Neuronal stem cell (in vitro differentiated cells): ENCODE results near the gene ADK.

ENCODE experiments used
- DNase-seq: peaks from one replicate; pipeline ENCODE4 v3.0.0-alpha.2; 2013; ENCODE audit warnings: low spot score
- H2AFZ ChIP-seq: one replicate; pipeline ENCODE4 v1.6.1; 2013; ENCODE audit warnings: mild to moderate bottlenecking, low read length, inconsistent platforms
- H2AK5ac ChIP-seq: 2 replicates; pipeline ENCODE4 v1.6.1; 2013; ENCODE audit warnings: low read depth, mild to moderate bottlenecking, inconsistent platforms, low read length, moderate library complexity, mixed read lengths
- H2BK120ac ChIP-seq: 2 replicates; pipeline ENCODE4 v1.6.1; 2013; ENCODE audit warnings: low read depth, mild to moderate bottlenecking, inconsistent platforms, low read length, moderate library complexity, mixed read lengths
- H2BK12ac ChIP-seq: one replicate; pipeline ENCODE4 v1.6.1; 2013; ENCODE audit warnings: low read length, inconsistent platforms
- H2BK15ac ChIP-seq: 2 replicates; pipeline ENCODE4 v1.6.1; 2013; ENCODE audit warnings: mild to moderate bottlenecking, low read length, inconsistent platforms, mixed read lengths
- H2BK5ac ChIP-seq: one replicate; pipeline ENCODE4 v1.6.1; 2013; ENCODE audit warnings: inconsistent platforms, mild to moderate bottlenecking, low read length, moderate library complexity
- H3K14ac ChIP-seq: one replicate; pipeline ENCODE4 v1.6.1; 2013; ENCODE audit warnings: low read length, inconsistent platforms
- H3K18ac ChIP-seq: 2 replicates; pipeline ENCODE4 v1.6.1; 2013; ENCODE audit warnings: low read length, inconsistent platforms
- H3K23ac ChIP-seq: 2 replicates; pipeline ENCODE4 v1.6.1; 2013; ENCODE audit warnings: low read depth, mild to moderate bottlenecking, mixed read lengths, low read length, inconsistent platforms; ENCODE audit not compliant: poor library complexity
- H3K27ac ChIP-seq: replicated peaks from 3 replicates; pipeline ENCODE4 v1.5.1; 2013; ENCODE audit warnings: low read length, inconsistent platforms
- H3K27me3 ChIP-seq, 3 experiments: 2 replicates each; pipeline ENCODE4 v1.6.1; 2013; ENCODE audit warnings: low read length in 3 of 3, mild to moderate bottlenecking in 2 of 3, inconsistent platforms in 1 of 3, low read depth in 1 of 3, mixed read lengths in 1 of 3, moderate library complexity in 1 of 3; ENCODE audit not compliant: control insufficient read depth in 3 of 3, insufficient read depth in 3 of 3
- H3K36me3 ChIP-seq, 2 donors: replicated peaks in 1 of 2; 2 replicates each; pipeline ENCODE4 v1.6.1; 2013; ENCODE audit warnings: low read length in 2 of 2; ENCODE audit not compliant: control insufficient read depth in 2 of 2, insufficient read depth in 2 of 2
- H3K4ac ChIP-seq: 2 replicates; pipeline ENCODE4 v1.6.1; 2013; ENCODE audit warnings: inconsistent platforms, mild to moderate bottlenecking, low read length, moderate library complexity
- H3K4me1 ChIP-seq, 2 donors: 1 replicate in 1 of 2; 2 replicates in 1 of 2; pipeline ENCODE4 v1.6.1; 2013; ENCODE audit warnings: low read length in 2 of 2, low read depth in 1 of 2; ENCODE audit not compliant: control insufficient read depth in 2 of 2, insufficient read depth in 1 of 2
- H3K4me2 ChIP-seq: one replicate; pipeline ENCODE4 v1.6.1; 2013; ENCODE audit warnings: mild to moderate bottlenecking, low read length, inconsistent platforms; ENCODE audit not compliant: insufficient read depth, poor library complexity, severe bottlenecking
- H3K4me3 ChIP-seq, 2 donors: 2 replicates each; pipeline ENCODE4 v1.5.1; 2013; ENCODE audit warnings: low read length in 2 of 2, mild to moderate bottlenecking in 2 of 2, inconsistent platforms in 1 of 2, moderate library complexity in 1 of 2
- H3K79me1 ChIP-seq: one replicate; pipeline ENCODE4 v1.6.1; 2013; ENCODE audit warnings: low read depth, mild to moderate bottlenecking, inconsistent platforms, low read length, moderate library complexity
- H3K9ac ChIP-seq: one replicate; pipeline ENCODE4 v1.6.1; 2013; ENCODE audit warnings: mild to moderate bottlenecking, low read depth, low read length, inconsistent platforms; ENCODE audit not compliant: poor library complexity
- H3K9me3 ChIP-seq, 2 donors: replicated peaks in 1 of 2; 2 replicates each; pipeline versions ENCODE3 to v1.6.1; 2013; ENCODE audit warnings: low read length in 2 of 2, mild to moderate bottlenecking in 2 of 2, inconsistent platforms in 1 of 2, low read depth in 1 of 2, mixed read lengths in 1 of 2, moderate library complexity in 1 of 2; ENCODE audit not compliant: control insufficient read depth in 2 of 2, insufficient read depth in 1 of 2
- H4K8ac ChIP-seq: one replicate; pipeline ENCODE4 v1.6.1; 2013; ENCODE audit warnings: low read depth, mild to moderate bottlenecking, inconsistent platforms, low read length, moderate library complexity
- H4K91ac ChIP-seq: one replicate; pipeline ENCODE4 v1.6.1; 2013; ENCODE audit warnings: low read length, low read depth, mild to moderate bottlenecking, inconsistent platforms; ENCODE audit not compliant: poor library complexity
- WGBS, 2 donors: extraction: QIAGEN DNeasy Blood & Tissue Kit; methylation state at CpG; one replicate each; pipeline ENCODE4 v1.1.7; 2013; ENCODE audit warnings: missing lambda C conversion rate in 2 of 2, mixed read lengths in 1 of 2; ENCODE audit not compliant: insufficient read length in 2 of 2, insufficient replicate concordance in 1 of 2; ENCODE audit errors: extremely low coverage in 2 of 2; 5-methylcytosine and 5-hydroxymethylcytosine counted together

Gene ADK

GRCh38 chr10:74178042-74178791, 27.2 kb downstream of the ADK start:
- Histone ChIP-seq H3K79me1 (no peaks in the 10 kb centered on the region), H3K27me3 (no peaks in the 10 kb centered on the region), H2AFZ (no peak overlapping the region), H3K27ac (no peak overlapping the region), H3K4me3 (no peak overlapping the region), H3K23ac (no peak overlapping the region), H4K8ac (no peak overlapping the region), H2BK12ac (no peak overlapping the region), H2BK120ac (no peak overlapping the region), H3K36me3 (no peaks in the 10 kb centered on the region), H3K4me2 (no peak overlapping the region), H3K14ac (no peak overlapping the region), H3K9me3 (no peaks in the 10 kb centered on the region), H3K4ac (no peak overlapping the region), H2BK15ac (no peak overlapping the region), H2AK5ac (no peak overlapping the region), H3K18ac (no peak overlapping the region), H2BK5ac (no peak overlapping the region), H4K91ac (no peak overlapping the region), H3K4me1 (peaks cover 0 to 3% of the 10 kb centered on the region in 2 donors), H3K9ac (no peak overlapping the region)
- no CpG with 5 or more reads among the region's 5 CpGs for WGBS, 2 donors
- no peak for DNase-seq

GRCh38 chr10:74179111-74179710, 28.2 kb downstream of the ADK start:
- Histone ChIP-seq H4K8ac (no peak overlapping the region), H2BK5ac (no peak overlapping the region), H3K4ac (no peak overlapping the region), H3K4me1 (peaks cover 0 to 3% of the 10 kb centered on the region in 2 donors), H2BK15ac (no peak overlapping the region), H3K9me3 (no peaks in the 10 kb centered on the region), H3K4me2 (no peak overlapping the region), H2AFZ (no peak overlapping the region), H3K23ac (no peak overlapping the region), H2AK5ac (no peak overlapping the region), H3K36me3 (no peaks in the 10 kb centered on the region), H3K9ac (no peak overlapping the region), H3K27ac (no peak overlapping the region), H3K27me3 (no peaks in the 10 kb centered on the region), H4K91ac (no peak overlapping the region), H3K79me1 (peaks cover under 1% of the 10 kb centered on the region), H2BK120ac (no peak overlapping the region), H3K4me3 (no peak overlapping the region), H2BK12ac (no peak overlapping the region), H3K18ac (no peak overlapping the region), H3K14ac (no peak overlapping the region)
- no peak for DNase-seq
- WGBS, 2 donors = no CpG with 5 or more reads among the region's 2 CpGs

- Histone ChIP-seq H3K9ac (no peak overlapping the region), H4K91ac (no peak overlapping the region), H3K36me3 (no peaks in the 10 kb centered on the region), H4K8ac (no peak overlapping the region), H3K79me1 (peaks cover 2% of the 10 kb centered on the region), H3K9me3 (peaks cover 0 to 5% of the 10 kb centered on the region in 2 donors), H3K18ac (no peak overlapping the region), H3K27ac (no peak overlapping the region), H2AK5ac (no peak overlapping the region), H3K27me3 (no peaks in the 10 kb centered on the region), H3K23ac (no peak overlapping the region), H3K4ac (no peak overlapping the region), H3K4me2 (no peak overlapping the region), H2BK120ac (no peak overlapping the region), H3K14ac (no peak overlapping the region), H2BK5ac (no peak overlapping the region), H2AFZ (no peak overlapping the region), H2BK12ac (no peak overlapping the region), H3K4me3 (no peak overlapping the region), H3K4me1 (peaks cover 0 to 1% of the 10 kb centered on the region in 2 donors), H2BK15ac (no peak overlapping the region)
- no peak for DNase-seq
Observed at GRCh38 chr10:74186678-74187077, 35.7 kb downstream of the ADK start.

- Histone ChIP-seq H2AFZ (no peak overlapping the region), H2BK15ac (no peak overlapping the region), H2BK12ac (no peak overlapping the region), H3K9me3 (peaks cover 0 to 5% of the 10 kb centered on the region in 2 donors), H2BK5ac (no peak overlapping the region), H3K4ac (no peak overlapping the region), H3K36me3 (no peaks in the 10 kb centered on the region), H3K4me2 (no peak overlapping the region), H3K18ac (no peak overlapping the region), H3K79me1 (peaks cover 2% of the 10 kb centered on the region), H3K27me3 (no peaks in the 10 kb centered on the region), H2AK5ac (no peak overlapping the region), H3K4me1 (peaks cover 0 to 1% of the 10 kb centered on the region in 2 donors), H2BK120ac (no peak overlapping the region), H3K27ac (no peak overlapping the region), H3K23ac (no peak overlapping the region), H4K8ac (no peak overlapping the region), H3K14ac (no peak overlapping the region), H4K91ac (no peak overlapping the region), H3K9ac (no peak overlapping the region), H3K4me3 (no peak overlapping the region)
- no CpG with 5 or more reads among the region's 1 CpG for WGBS, 2 donors
- no peak for DNase-seq
Observed at GRCh38 chr10:74187237-74187636, 36.2 kb downstream of the ADK start.
